NCI-H2227 (cell line): ENCODE measurements around the gene TAS2R20.

ENCODE experiments used
- DNase-seq: peaks from one replicate; lab custom pipeline; 2025; ENCODE audit not compliant: unreplicated experiment; lab: John Stamatoyannopoulos, UW

Gene TAS2R20

GRCh38 chr12:10960211-10960610, 37.9 kb downstream of the TAS2R20 start:
- no peak for DNase-seq

DNA sequence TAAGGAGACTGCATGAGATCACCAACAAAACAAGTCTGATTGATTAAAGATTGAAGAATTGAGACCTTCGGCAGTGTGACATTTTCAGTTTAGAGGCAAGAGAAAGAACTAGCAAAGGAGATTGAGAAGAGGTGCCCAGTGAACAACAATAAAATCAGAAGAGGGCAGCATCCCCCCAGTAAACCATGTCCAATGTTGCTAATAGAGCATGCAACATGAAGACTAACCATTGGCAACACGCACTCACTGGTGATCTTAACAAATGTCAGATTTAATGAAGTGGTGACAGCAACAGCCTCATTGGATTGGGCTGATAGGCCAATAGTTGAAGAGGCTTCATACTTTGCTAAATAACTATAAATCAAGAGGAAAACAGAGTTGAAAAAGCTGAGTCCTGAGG, 38.3 kb downstream of the TAS2R20 start:
- no peak for DNase-seq

DNA sequence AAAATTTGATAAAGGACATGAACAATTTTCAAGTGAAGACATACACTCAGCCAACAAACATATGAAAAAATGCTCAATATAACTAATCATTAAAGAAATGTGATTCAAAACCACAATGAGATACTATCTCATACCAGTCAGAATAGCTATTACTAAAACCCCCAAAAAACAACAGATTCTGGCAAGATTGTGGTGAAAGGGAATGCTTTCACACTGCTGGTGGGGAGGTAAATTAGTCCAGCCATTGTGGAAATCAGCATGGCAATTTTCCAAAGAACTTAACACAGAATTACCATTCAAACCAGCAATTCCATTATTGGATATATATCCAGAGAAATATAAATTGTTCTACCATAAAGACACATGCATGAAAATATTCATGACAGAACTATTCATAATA, 40.4 kb downstream of the TAS2R20 start:
- no peak for DNase-seq

DNA sequence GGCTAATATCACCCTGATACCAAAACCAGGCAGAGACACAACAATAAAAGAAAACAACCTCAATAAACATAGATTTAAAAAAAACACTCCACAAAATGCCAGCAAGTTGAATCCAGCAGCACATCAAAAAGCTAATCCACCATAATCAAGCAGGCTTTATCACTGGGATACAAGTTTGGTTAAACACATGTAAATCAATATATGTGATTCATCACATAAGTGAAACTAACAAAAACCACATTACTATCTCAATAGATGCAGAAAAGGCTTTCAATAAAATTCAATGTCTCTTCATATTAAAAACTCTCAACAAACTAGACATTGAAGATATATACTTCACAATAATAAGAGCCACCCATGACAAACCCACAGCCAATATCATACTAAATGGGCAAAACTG, 42.0 kb downstream of the TAS2R20 start:
- DNase-seq: no peak

GRCh38 chr12:10952645-10953044, 45.5 kb downstream of the TAS2R20 start:
- no peak for DNase-seq
